ENCODE measurements around the gene FNIP2. TPM values are rescaled to one million over a fixed set of nuclear protein-coding genes. Genes with fewer than 3 reads are reported as not detected.

The FNIP2 gene
- total RNA-seq, 1 experiment from 2014 or later = 35.3 TPM

- Mint-ChIP-seq H3K36me3 (ENCODE audit: insufficient read depth, unreplicated experiment) (peaks cover 24% of the 10 kb centered on the region), H3K4me3 (ENCODE audit: low read depth, unreplicated experiment) (peak overlapping the region; percentile 7), H3K9me3 (ENCODE audit: low read depth, unreplicated experiment) (no peaks in the 10 kb centered on the region), H3K27ac (ENCODE audit: unreplicated experiment) (peak overlapping the region; percentile 68), H3K4me1 (ENCODE audit: low read depth, unreplicated experiment) (peaks cover 72% of the 10 kb centered on the region), H3K27me3 (ENCODE audit: unreplicated experiment) (no peaks in the 10 kb centered on the region)
- BruUV-seq (replicated peaks) = no TSS peak
- no peak for TF ChIP-seq CTCF (IDR thresholded peaks at IDR 0.05; ENCODE audit: unreplicated experiment)
- CTCF ChIA-PET = interaction anchor here (1.7 kb wide), 1 partner anchor 9 kb away, joined by 5 read pairs; no protein-coding TSS in a partner anchor
- intact Hi-C loops (cut with micrococcal nuclease; ENCODE audit: unreplicated experiment) = no loop called here
- DNase-seq = no peak
These were observed 48.9 kb downstream of the FNIP2 start for GRCh38 chr4:158817562-158818296.

- Mint-ChIP-seq H3K4me3 (ENCODE audit: low read depth, unreplicated experiment) (peak overlapping the region; percentile 7), H3K27ac (ENCODE audit: unreplicated experiment) (peak overlapping the region; percentile 68), H3K9me3 (ENCODE audit: low read depth, unreplicated experiment) (no peaks in the 10 kb centered on the region), H3K27me3 (ENCODE audit: unreplicated experiment) (no peaks in the 10 kb centered on the region), H3K36me3 (ENCODE audit: insufficient read depth, unreplicated experiment) (peaks cover 23% of the 10 kb centered on the region), H3K4me1 (ENCODE audit: low read depth, unreplicated experiment) (peaks cover 71% of the 10 kb centered on the region)
- no TSS peak for BruUV-seq (replicated peaks)
- no peak for DNase-seq
- TF ChIP-seq CTCF (IDR thresholded peaks at IDR 0.05; ENCODE audit: unreplicated experiment) = no peak
- CTCF ChIA-PET = interaction anchor here (1.7 kb wide), 1 partner anchor 8 kb away, joined by 5 read pairs; no protein-coding TSS in a partner anchor
- intact Hi-C loops (cut with micrococcal nuclease; ENCODE audit: unreplicated experiment) = no loop called here
These were observed 49.8 kb downstream of the FNIP2 start for GRCh38 chr4:158818560-158819140.

GRCh38 chr4:158819942-158820786 is 51.3 kb downstream of the FNIP2 start:
- intact Hi-C loops (cut with micrococcal nuclease; ENCODE audit: unreplicated experiment) = no loop called here
- no peaks in the 10 kb centered on the region for H3K27me3 Mint-ChIP-seq (ENCODE audit: unreplicated experiment)
- BruUV-seq (replicated peaks) = no TSS peak
- H3K36me3 Mint-ChIP-seq (ENCODE audit: insufficient read depth, unreplicated experiment) = peaks cover 20% of the 10 kb centered on the region
- CTCF ChIA-PET = no interaction called here
- H3K4me3 Mint-ChIP-seq (ENCODE audit: low read depth, unreplicated experiment) = peak overlapping the region; percentile 10
- no peaks in the 10 kb centered on the region for H3K9me3 Mint-ChIP-seq (ENCODE audit: low read depth, unreplicated experiment)
- H3K4me1 Mint-ChIP-seq (ENCODE audit: low read depth, unreplicated experiment) = peaks cover 71% of the 10 kb centered on the region
- TF ChIP-seq CTCF (IDR thresholded peaks at IDR 0.05; ENCODE audit: unreplicated experiment) = no peak
- no peak for DNase-seq
- H3K27ac Mint-ChIP-seq (ENCODE audit: unreplicated experiment) = peak overlapping the region; percentile 88

- peaks cover 81% of the 10 kb centered on the region for H3K4me1 Mint-ChIP-seq (ENCODE audit: low read depth, unreplicated experiment)
- no peak for DNase-seq
- H3K4me3 Mint-ChIP-seq (ENCODE audit: low read depth, unreplicated experiment) = no peak overlapping the region
- TF ChIP-seq CTCF (IDR thresholded peaks at IDR 0.05; ENCODE audit: unreplicated experiment) = no peak
- intact Hi-C loops (cut with micrococcal nuclease; ENCODE audit: unreplicated experiment) = no loop called here
- BruUV-seq (replicated peaks) = no TSS peak
- no peaks in the 10 kb centered on the region for H3K27me3 Mint-ChIP-seq (ENCODE audit: unreplicated experiment)
- CTCF ChIA-PET = interaction anchor here (0.6 to 0.7 kb wide), 2 partner anchors 28 to 29 kb away, joined by 3 read pairs; no protein-coding TSS in a partner anchor
- no peaks in the 10 kb centered on the region for H3K9me3 Mint-ChIP-seq (ENCODE audit: low read depth, unreplicated experiment)
- H3K36me3 Mint-ChIP-seq (ENCODE audit: insufficient read depth, unreplicated experiment) = peaks cover 20% of the 10 kb centered on the region
- H3K27ac Mint-ChIP-seq (ENCODE audit: unreplicated experiment) = peak overlapping the region; percentile 37
These were observed 52.6 kb downstream of the FNIP2 start for GRCh38 chr4:158821228-158821971.

Measured in Calu3 (cell line).